ENCODE data around the gene FOXF2.

- no peak for TF ChIP-seq ZNF274 (IDR thresholded peaks at IDR 0.05; ENCODE audit: low read depth, low read length)
- no peak for TF ChIP-seq SUZ12 (IDR thresholded peaks at IDR 0.05; ENCODE audit: extremely low read depth, insufficient read depth, insufficient read length)
- TF ChIP-seq YY1 (IDR thresholded peaks at IDR 0.05; ENCODE audit: insufficient read depth, insufficient read length) = no peak
These were observed 26.2 kb downstream of the FOXF2 start for GRCh38 chr6:1415416-1416063.

Measured in NT2/D1 (cell line).